Epithelial cell of umbilical artery (primary cell): Measurements from ENCODE around the gene MMRN2. TPM values are rescaled to one million over a fixed set of nuclear protein-coding genes. Genes with fewer than 3 reads are reported as not detected.

Source experiments
- total RNA-seq: library from RNA; depleted of rRNA; stranded (reverse); fragments of >200 nt; gene quantifications from 2 replicates; pipeline ENCODE4 v1.2.3, GENCODE V29; 2014

MMRN2 gene, protein sequence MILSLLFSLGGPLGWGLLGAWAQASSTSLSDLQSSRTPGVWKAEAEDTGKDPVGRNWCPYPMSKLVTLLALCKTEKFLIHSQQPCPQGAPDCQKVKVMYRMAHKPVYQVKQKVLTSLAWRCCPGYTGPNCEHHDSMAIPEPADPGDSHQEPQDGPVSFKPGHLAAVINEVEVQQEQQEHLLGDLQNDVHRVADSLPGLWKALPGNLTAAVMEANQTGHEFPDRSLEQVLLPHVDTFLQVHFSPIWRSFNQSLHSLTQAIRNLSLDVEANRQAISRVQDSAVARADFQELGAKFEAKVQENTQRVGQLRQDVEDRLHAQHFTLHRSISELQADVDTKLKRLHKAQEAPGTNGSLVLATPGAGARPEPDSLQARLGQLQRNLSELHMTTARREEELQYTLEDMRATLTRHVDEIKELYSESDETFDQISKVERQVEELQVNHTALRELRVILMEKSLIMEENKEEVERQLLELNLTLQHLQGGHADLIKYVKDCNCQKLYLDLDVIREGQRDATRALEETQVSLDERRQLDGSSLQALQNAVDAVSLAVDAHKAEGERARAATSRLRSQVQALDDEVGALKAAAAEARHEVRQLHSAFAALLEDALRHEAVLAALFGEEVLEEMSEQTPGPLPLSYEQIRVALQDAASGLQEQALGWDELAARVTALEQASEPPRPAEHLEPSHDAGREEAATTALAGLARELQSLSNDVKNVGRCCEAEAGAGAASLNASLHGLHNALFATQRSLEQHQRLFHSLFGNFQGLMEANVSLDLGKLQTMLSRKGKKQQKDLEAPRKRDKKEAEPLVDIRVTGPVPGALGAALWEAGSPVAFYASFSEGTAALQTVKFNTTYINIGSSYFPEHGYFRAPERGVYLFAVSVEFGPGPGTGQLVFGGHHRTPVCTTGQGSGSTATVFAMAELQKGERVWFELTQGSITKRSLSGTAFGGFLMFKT
- 346 and 377 TPM in 2 replicates for total RNA-seq

DNA sequence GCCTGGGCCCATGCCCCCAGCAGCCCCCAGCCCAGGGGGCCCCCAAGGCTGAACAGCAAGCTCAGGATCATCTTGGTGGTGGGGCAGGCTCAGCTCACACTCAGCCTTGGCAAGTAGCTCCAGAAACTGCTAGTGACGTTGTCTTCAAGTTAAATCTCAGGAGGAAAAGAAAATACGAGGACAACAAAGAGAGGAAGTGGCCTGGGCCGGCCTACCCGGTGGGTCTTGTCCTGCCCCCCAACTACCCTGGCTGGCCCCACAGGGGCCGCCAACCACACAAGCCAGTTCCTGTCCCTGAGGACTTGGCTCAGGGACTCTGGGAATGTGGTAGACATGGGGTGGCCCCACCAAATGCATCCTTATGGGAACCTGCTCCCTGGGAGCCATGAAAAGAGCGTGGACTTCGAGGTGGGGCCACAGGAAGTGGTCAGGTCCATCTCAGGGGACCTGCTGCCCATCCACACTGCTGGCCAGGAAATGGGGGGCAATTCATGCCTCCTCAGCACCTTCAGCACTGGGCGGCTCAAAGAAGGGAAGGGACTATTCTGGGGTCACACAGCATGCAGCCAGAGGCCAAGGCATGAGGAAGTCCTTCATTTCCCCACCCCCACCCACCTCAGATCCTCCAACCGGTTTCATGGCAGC, at the start of gene MMRN2:
Gene MMRN2, minus strand, starts transcription at position 145 of the 645 bp plus-strand sequence. Its CDS starts 74 bp downstream, at position 71.

DNA sequence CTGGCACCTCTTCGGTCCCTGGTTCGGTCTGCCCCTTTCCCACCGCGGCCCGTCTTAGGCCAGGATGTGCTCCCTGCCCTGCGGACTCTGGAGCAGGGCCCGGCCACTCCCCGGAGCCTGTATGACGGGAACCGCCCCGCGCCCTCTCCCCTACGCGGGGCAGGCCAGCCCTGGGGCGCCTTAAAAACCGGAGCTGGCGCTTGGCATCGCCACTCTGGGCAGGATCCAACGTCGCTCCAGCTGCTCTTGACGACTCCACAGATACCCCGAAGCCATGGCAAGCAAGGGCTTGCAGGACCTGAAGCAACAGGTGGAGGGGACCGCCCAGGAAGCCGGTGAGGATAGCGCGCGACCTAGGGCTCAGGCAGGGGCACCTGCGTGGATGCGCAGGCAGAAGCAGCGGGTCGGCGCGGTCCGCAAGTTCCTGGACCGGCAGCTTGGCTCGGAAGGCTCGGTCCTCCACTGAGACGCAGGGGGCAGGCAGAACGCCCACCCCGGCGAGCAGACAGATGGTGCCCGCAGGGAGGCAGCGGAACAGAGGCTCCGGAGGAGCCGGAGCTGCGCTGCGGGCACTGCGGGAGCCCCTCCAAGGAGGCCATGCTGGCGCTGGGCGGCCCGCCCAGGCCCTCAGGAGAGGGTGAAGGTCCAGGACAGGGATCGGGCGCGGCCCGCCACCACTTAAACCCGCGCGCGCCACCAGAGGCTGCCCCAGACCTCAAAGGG, 11.0 kb upstream of the MMRN2 start, which contains the start of gene ADIRF:
Gene ADIRF, plus strand, starts transcription at position 212 of the 723 bp plus-strand sequence. Its CDS starts 63 bp downstream, at position 275.

DNA sequence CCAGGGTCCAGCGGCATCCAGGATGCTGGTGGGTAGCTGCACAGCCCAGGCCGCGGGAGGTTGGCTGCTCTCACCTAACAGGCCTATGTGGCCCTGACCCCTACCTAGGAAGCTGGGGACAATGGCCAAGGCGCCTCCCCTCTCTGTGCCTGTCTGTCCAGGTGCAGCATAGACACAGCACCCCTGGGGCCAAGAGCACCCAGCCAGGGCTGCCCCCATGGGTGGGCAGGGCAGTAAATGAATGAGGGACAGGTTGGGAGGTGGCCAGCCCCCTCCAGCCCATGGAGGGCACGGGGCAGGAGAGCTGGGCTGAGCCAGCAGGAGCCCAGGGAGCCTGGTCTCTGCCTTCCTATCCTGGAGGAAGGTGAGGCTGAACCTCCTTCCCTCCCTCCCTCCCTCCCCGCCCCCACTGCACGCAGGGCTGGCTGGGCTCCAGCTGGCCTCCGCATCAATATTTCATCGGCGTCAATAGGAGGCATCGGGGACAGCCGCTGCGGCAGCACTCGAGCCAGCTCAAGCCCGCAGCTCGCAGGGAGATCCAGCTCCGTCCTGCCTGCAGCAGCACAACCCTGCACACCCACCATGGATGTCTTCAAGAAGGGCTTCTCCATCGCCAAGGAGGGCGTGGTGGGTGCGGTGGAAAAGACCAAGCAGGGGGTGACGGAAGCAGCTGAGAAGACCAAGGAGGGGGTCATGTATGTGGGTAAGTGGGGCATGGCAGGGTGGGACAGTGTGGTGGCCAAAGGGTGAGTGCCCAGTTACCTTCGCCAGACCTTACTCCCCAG, 893 bp upstream of the MMRN2 start, which contains the start of gene SNCG:
Gene SNCG, plus strand, starts transcription at position 484 of the 785 bp plus-strand sequence. Its CDS starts 99 bp downstream, at position 583.

Other genes with a start within 250 kb of the MMRN2 start
- 0.46 and 0.65 TPM in 2 replicates for gene BMPR1A, start 201.0 kb downstream of the MMRN2 start, total RNA-seq
- gene SNCG, start 984 bp upstream of the MMRN2 start, total RNA-seq = 45.8 and 76.9 TPM in 2 replicates
- 12.0 TPM in 1 of 2 replicates, not detected in the other for gene ADIRF, start 10.9 kb upstream of the MMRN2 start, total RNA-seq
- not detected in 2 replicates for gene FAM25A, start 62.7 kb upstream of the MMRN2 start, total RNA-seq
- gene GLUD1, start 137.2 kb upstream of the MMRN2 start, total RNA-seq = 237 and 272 TPM in 2 replicates
- 22.4 and 35.1 TPM in 2 replicates for gene SHLD2, start 137.6 kb upstream of the MMRN2 start, total RNA-seq